IPS-18c (cell line): ENCODE results near the gene DDX10.
"Not testable (repeated sequence)": the region's sequence is repeated elsewhere in the genome, so short reads cannot be mapped to it uniquely, and the experiment has no call there.

ENCODE experiments used
- H3K4me3 ChIP-seq: 2 replicates; pipeline ENCODE4 v1.7.0; 2013; ENCODE audit warnings: low read depth, mild to moderate bottlenecking, low read length, moderate library complexity; ENCODE audit not compliant: insufficient read depth
- H3K9me3 ChIP-seq: one replicate; pipeline ENCODE4 v1.6.1; 2013; ENCODE audit warnings: mild to moderate bottlenecking, low read length, moderate library complexity; ENCODE audit not compliant: control insufficient read depth, insufficient read depth

DDX10 gene

GRCh38 chr11:108647387-108647700, 17.5 kb upstream of the DDX10 start:
- H3K9me3 ChIP-seq: peaks cover 2% of the 10 kb centered on the region
- H3K4me3 ChIP-seq: no peak overlapping the region

DNA sequence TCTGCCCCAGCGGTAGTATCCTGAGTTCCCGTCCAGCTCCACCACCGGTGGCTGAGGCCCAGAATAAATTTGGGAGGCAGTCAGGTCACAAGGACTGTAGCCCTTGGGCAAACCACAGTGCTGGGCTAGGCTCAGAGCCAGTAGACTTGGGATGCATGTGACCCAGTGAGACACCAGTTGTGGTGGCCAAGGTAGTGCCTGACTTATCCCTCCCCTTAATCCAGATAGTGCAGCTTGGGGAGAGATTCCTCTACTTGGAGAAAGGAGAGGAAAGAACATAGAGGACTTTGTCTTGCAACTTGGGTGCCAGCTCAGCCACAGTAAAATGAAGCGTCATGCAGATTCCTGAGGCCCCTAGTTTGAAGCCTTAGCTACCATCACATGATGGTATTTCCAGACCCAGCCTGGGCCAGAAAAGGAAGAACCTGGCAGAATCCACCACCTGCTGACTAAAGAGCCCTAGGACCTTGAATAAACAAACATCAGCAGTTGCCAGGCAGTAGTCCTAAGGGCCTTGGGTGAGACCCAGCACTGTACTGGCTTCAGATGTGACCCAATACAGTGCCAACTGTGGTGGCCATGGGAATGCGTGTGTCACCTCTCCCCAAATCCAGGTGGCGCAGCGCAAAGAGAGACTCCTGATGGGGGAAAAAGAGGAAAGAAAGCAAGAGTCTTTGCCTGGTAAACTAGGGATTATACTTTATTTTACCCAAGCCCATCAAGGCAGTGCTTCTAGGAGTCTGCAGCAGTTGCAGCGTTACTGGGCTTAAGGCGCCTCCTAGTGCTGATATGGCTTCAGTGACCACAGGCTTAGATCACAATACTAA, 17.0 kb upstream of the DDX10 start:
- no peak overlapping the region for H3K4me3 ChIP-seq
- no peaks in the 10 kb centered on the region for H3K9me3 ChIP-seq

DNA sequence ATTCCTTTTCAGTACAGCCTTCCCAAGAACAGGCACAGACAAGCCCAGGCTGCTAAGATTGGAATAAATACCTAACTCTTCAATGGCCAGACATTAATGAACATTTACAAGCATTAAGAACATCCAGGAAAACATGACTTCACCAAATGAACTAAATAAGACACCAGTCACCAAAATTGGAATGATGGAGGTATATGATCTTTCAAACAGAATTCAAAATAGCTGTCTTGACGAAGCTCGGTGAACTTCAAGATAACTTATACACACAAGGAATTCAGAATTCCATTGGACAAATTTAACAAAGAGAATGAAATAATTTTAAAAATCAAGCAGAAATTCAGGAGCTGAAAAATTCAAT, 16.4 kb upstream of the DDX10 start:
- no peaks in the 10 kb centered on the region for H3K9me3 ChIP-seq
- no peak overlapping the region for H3K4me3 ChIP-seq

GRCh38 chr11:108654100-108654499, 10.8 kb upstream of the DDX10 start:
- not testable (repeated sequence) for H3K4me3 ChIP-seq

GRCh38 chr11:108654994-108655631, 9.8 kb upstream of the DDX10 start:
- H3K4me3 ChIP-seq: no peak overlapping the region
- H3K9me3 ChIP-seq: no peaks in the 10 kb centered on the region

More at GRCh38 chr11:108654100-108654499, 10.8 kb upstream of the DDX10 start:
- H3K9me3 ChIP-seq: not testable (repeated sequence)

GRCh38 chr11:108662700-108663099, 2.2 kb upstream of the DDX10 start:
- Histone ChIP-seq H3K4me3 (no peak overlapping the region), H3K9me3 (no peaks in the 10 kb centered on the region)

DNA sequence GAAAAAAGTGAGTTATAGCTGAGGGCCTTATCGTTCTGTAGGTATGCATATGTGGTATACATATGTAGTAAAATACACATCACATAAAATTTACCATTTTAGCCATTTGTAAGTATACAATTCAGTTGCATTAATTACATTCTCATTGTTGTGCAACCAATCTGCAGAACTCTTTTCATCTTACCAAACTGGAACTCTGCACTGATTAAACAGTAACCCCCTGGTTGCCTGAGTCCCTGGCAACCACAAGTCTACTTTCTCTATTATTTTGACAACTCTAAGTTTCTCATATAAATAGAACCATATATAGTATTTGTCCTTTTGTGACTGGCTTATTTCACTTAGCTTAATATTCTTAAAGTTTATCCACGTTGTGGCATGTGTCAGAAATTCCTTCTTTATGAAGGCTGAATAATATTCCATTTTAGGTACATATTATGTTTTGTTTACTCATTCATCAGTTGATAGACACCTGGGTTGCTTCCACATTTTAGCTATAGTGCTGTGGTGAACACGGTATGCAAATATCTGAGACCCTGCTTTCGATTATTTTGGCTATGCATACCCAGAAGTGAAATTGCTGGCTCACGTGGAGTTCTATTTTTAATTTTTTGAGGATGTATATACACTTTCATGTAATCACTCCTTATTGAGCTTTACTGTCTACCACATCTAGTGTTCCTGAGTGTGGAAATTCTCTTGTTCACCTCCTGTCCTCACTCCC, 1.6 kb upstream of the DDX10 start:
- Histone ChIP-seq H3K4me3 (no peak overlapping the region), H3K9me3 (no peaks in the 10 kb centered on the region)

DNA sequence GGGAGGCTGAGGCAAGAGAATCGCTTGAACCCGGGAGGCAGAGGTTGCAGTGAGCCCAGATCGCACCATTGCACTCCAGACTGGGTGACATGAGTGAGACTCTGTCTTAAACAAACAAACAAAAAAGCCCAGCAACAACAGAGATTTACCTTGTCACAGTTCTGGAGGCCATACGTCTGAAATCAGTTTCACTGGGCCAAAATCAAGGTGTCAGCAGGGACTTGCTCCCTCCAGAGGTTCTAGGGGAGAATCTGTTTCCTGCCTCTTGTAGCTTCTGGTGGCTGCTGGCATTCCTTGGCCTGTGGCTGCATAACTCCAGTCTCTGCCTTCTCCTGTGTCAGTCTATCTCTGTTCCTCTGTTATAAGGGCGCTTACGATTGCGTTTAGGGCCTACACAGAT, 1.5 kb downstream of the DDX10 start:
- H3K4me3 ChIP-seq: no peak overlapping the region
- no peaks in the 10 kb centered on the region for H3K9me3 ChIP-seq

GRCh38 chr11:108669286-108669685, 4.4 kb downstream of the DDX10 start:
- no peak overlapping the region for H3K4me3 ChIP-seq

DNA sequence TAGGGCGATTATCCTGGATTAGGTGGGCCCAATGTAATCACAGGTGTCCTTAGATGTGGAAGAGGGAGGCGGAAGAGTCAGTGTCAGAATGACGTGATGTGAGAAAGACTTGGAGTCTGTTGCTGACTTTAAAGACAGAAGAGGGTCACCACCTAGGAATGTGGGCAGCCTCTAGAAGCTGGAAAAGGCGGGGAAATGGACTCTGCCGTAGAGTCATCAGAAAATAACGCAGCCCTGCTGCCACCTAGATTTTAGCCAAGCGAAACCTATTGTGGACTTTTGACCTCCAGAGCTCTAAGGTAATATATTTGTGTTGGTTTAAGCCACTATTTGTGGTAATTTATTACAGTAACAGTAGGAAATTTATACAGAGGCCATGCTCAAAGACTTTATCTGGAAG, 4.8 kb downstream of the DDX10 start:
- Histone ChIP-seq H3K4me3 (no peak overlapping the region), H3K9me3 (no peaks in the 10 kb centered on the region)

More at GRCh38 chr11:108669286-108669685, 4.4 kb downstream of the DDX10 start:
- no peaks in the 10 kb centered on the region for H3K9me3 ChIP-seq

DNA sequence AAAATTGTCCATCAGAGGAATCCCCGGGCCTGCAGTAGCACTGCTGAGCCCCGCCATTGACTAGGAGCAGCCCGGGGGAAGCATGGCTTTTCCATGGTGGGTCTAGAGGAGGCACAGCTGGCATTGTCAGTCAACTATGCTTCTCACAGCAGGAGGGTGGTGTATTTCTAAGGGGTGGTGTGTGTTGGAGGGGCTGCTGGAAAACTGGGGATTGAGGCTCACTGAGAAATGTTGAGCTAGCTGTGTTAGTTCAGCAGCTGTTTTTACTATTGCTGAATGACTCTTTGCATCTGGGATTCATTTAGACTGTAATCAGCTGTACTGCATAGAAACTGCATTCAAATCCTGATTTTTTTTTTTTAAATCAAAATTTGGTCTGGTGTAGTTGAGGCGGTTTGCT, 5.6 kb downstream of the DDX10 start:
- Histone ChIP-seq H3K9me3 (no peaks in the 10 kb centered on the region), H3K4me3 (no peak overlapping the region)

DNA sequence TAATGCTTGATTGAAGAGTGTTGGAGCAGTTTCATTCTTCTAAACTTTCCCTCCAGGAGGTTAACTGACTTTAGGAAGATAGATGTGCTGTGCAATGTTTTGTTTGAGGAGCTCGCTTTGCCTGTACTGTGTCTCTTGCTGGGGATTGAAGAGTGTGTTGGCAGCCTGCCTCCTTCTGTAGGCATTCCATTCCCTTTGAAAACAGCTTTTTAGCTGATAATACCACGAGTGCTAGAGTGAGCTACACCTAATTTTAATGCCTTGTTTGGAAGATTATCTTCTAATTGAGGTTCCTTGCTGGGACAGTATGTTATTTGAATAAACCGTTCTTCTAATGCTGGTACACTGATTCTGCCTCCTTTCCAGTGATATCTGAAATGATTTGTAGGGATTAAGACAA, 7.2 kb downstream of the DDX10 start:
- no peak overlapping the region for H3K4me3 ChIP-seq

DNA sequence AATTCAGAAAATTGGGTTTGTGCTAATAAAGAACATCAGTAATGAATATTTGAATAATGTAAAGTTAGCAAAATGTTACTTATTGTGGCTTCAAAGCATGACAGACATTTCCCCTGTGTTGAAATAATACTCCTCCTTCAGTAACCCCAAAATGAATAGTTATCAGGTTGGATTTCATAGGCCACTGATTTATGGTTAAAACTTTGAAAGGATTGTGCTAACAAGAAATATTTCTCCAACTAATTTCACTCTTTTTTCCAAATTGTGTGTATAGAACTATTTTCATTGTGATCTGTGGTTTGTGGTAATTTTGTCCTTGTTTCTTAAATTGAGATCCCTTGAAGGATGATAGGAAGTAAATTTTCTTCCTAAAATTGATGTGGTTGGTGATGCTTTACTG, 7.9 kb downstream of the DDX10 start:
- no peak overlapping the region for H3K4me3 ChIP-seq
- no peaks in the 10 kb centered on the region for H3K9me3 ChIP-seq

More for the DNA sequence above, 7.2 kb downstream of the DDX10 start:
- no peaks in the 10 kb centered on the region for H3K9me3 ChIP-seq

DNA sequence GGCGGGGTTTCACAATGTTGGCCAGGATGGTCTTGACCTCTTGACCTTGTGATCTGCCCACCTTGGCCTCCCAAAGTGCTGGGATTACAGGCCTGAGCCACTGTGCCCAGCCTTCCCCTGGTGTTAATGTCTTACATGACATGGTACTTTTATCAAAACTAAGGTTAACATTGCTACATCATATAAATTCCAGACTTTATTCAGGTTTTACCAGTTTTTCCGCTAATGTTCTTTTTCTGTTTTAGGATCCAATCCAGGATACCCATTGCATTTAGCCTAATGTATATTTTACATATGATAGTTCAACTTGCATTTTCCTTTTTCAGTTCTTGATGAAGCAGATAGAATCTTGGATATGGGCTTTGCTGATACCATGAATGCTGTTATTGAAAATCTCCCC, 14.2 kb downstream of the DDX10 start:
- Histone ChIP-seq H3K9me3 (no peaks in the 10 kb centered on the region), H3K4me3 (no peak overlapping the region)

DNA sequence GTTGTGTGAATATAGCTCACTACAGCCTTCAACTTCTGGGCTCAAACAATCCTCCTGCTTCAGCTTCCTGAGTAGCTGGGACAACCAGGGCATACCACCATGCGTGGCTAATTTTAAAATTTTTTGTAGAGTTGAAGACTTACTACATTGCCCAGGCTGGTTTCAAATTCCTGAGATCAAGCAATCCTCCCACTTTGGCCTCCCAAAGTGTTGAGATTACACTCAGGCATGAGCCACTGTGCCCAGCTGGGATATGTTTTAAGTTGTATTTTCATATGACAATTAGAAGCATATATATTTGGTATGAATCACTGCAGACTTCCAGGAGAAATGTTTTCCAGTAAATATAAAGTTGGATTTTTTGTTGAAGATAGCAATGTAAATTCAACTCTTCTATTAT, 15.4 kb downstream of the DDX10 start:
- Histone ChIP-seq H3K9me3 (no peaks in the 10 kb centered on the region), H3K4me3 (no peak overlapping the region)

- no peaks in the 10 kb centered on the region for H3K9me3 ChIP-seq
- H3K4me3 ChIP-seq: no peak overlapping the region
Measured at GRCh38 chr11:108685419-108686130, 20.7 kb downstream of the DDX10 start.

GRCh38 chr11:108693852-108694251, 29.0 kb downstream of the DDX10 start:
- Histone ChIP-seq H3K9me3 (no peaks in the 10 kb centered on the region), H3K4me3 (no peak overlapping the region)

- Histone ChIP-seq H3K9me3 (no peaks in the 10 kb centered on the region), H3K4me3 (no peak overlapping the region)
Measured at GRCh38 chr11:108694846-108695245, 30.0 kb downstream of the DDX10 start.
